GM19035 (cell line): Measurements from ENCODE around the gene MADD.

ENCODE experiments used
- ATAC-seq: cut with Tn5 transposase; IDR thresholded peaks from one replicate; pipeline ENCODE4 v1.9.1; 2021; ENCODE audit not compliant: unreplicated experiment

The MADD gene

GRCh38 chr11:47355283-47356128, 85.6 kb downstream of the MADD start:
- no peak for ATAC-seq

- ATAC-seq = no peak
Measured at GRCh38 chr11:47356129-47356997, 86.4 kb downstream of the MADD start.

- no peak for ATAC-seq
Measured at GRCh38 chr11:47356998-47357329, 87.0 kb downstream of the MADD start.

- no peak for ATAC-seq
Measured at GRCh38 chr11:47357985-47358730, 88.2 kb downstream of the MADD start.

GRCh38 chr11:47358731-47359051, 88.8 kb downstream of the MADD start:
- ATAC-seq = no peak

GRCh38 chr11:47359162-47359561, 89.2 kb downstream of the MADD start:
- ATAC-seq = no peak

- no peak for ATAC-seq
Measured at GRCh38 chr11:47359586-47359985, 89.7 kb downstream of the MADD start.

- ATAC-seq = no peak
Measured at GRCh38 chr11:47360341-47360740, 90.4 kb downstream of the MADD start.

- no peak for ATAC-seq
Measured at GRCh38 chr11:47361419-47361818, 91.5 kb downstream of the MADD start.

GRCh38 chr11:47366020-47366490, 96.1 kb downstream of the MADD start:
- ATAC-seq = no peak

GRCh38 chr11:47369676-47370075, 99.7 kb downstream of the MADD start:
- ATAC-seq = no peak

- ATAC-seq = no peak
Measured at GRCh38 chr11:47372422-47372821, 102.5 kb downstream of the MADD start.

- ATAC-seq = no peak
Measured at GRCh38 chr11:47373876-47374719, 104.2 kb downstream of the MADD start.

- ATAC-seq = no peak
Measured at GRCh38 chr11:47374720-47375019, 104.7 kb downstream of the MADD start.

- no peak for ATAC-seq
Measured at GRCh38 chr11:47375020-47375419, 105.1 kb downstream of the MADD start.

GRCh38 chr11:47375546-47376085, 105.7 kb downstream of the MADD start:
- no peak for ATAC-seq

- no peak for ATAC-seq
Measured at GRCh38 chr11:47376107-47376524, 106.2 kb downstream of the MADD start.

- peak; percentile 42 for ATAC-seq
Measured at GRCh38 chr11:47376525-47377371, 106.8 kb downstream of the MADD start.

- peak; percentile 15 for ATAC-seq
Measured at GRCh38 chr11:47377571-47378009, 107.7 kb downstream of the MADD start.
